Spleen (tissue), 7 donors: ENCODE data around the gene CDH19.

ENCODE experiments used
- POLR2A ChIP-seq, 3 donors: fragments of 450-650 bp; IDR thresholded peaks; one replicate each; pipeline ENCODE4 v1.5.1; 2017; ENCODE audit warnings: antibody characterized with exemption in 3 of 3, mild to moderate bottlenecking in 1 of 3
- POLR2AphosphoS5 ChIP-seq, 3 donors: sonication (generic); formaldehyde crosslinking; IDR thresholded peaks; one replicate each; pipeline ENCODE4 v1.5.1; 2017; ENCODE audit warnings: antibody characterized with exemption in 3 of 3
- TF ChIP-seq, protein P1 (sequence below), 11 experiments: fragments of 200-600 bp in 7 of 11; fragments of 450-650 bp in 4 of 11; sonication (generic) in 4 of 11; IDR thresholded peaks in 8 of 11; conservative IDR thresholded peaks in 3 of 11; 1 replicate in 7 of 11; 2 replicates in 4 of 11; pipeline versions ENCODE4 v1.4.0 to v1.8.0; 2016 to 2021; ENCODE audit warnings: antibody characterized with exemption in 11 of 11, inconsistent platforms in 4 of 11, mild to moderate bottlenecking in 1 of 11
- donor health status: DM: no; HTN: no; CAD: no; lungs with moderate emphysema.
- donor health status: DM: no; HTN: no; CAD: no.
- donor health status: DM: no; HTN: no; CAD: no.

DNA sequence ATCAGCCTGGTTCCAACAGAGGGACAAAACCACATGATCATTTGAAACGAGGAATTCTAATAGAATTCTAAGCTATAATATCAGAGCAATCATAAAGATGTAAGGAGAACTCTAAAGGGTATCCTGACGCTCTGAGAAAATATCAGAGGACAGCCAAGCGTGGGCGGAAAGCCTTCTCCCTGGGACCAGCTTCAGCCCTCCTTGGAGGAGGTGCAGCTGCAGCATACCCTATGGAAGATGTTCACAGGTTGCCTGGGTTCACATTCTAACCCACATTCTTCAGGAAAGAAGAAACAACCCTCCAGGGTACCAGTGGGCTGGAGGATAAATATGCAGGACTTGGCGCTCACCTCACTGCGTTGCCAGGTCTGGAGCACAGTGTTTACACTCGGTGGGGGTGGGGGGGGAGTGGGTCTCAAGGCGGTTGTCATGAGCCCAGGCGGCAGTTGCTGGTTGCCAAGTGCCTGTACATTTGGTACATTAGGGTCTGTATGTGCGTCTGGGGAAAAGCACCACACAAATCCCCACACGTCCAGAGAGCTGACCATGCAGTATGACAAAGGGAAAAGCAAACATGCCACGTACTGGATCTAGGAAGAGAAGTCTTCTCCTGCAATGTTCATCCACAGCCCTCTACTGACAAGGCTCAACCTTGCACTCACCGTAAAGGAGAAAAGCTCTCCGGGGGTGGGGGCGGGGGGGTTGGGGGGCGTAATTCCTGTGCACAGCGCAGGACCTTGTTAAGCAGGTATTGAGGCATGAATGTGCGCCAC, 80.5 kb downstream of the CDH19 start:
- TF ChIP-seq POLR2AphosphoS5 (IDR thresholded peaks at IDR 0.05) (no peak), POLR2A (IDR thresholded peaks at IDR 0.05) (no peak)
- TF ChIP-seq, protein P1, sequence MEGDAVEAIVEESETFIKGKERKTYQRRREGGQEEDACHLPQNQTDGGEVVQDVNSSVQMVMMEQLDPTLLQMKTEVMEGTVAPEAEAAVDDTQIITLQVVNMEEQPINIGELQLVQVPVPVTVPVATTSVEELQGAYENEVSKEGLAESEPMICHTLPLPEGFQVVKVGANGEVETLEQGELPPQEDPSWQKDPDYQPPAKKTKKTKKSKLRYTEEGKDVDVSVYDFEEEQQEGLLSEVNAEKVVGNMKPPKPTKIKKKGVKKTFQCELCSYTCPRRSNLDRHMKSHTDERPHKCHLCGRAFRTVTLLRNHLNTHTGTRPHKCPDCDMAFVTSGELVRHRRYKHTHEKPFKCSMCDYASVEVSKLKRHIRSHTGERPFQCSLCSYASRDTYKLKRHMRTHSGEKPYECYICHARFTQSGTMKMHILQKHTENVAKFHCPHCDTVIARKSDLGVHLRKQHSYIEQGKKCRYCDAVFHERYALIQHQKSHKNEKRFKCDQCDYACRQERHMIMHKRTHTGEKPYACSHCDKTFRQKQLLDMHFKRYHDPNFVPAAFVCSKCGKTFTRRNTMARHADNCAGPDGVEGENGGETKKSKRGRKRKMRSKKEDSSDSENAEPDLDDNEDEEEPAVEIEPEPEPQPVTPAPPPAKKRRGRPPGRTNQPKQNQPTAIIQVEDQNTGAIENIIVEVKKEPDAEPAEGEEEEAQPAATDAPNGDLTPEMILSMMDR (IDR thresholded peaks at IDR 0.05 in 8 of 11, conservative IDR thresholded peaks at IDR 0.05 in 3 of 11): no peak
